Measurements from ENCODE around the gene PLEKHA4. TPM values are rescaled to one million over a fixed set of nuclear protein-coding genes. Genes with fewer than 3 reads are reported as not detected.

Gene PLEKHA4
- total RNA-seq, 1 experiment from 2014 or later, result 14.8 TPM

DNA sequence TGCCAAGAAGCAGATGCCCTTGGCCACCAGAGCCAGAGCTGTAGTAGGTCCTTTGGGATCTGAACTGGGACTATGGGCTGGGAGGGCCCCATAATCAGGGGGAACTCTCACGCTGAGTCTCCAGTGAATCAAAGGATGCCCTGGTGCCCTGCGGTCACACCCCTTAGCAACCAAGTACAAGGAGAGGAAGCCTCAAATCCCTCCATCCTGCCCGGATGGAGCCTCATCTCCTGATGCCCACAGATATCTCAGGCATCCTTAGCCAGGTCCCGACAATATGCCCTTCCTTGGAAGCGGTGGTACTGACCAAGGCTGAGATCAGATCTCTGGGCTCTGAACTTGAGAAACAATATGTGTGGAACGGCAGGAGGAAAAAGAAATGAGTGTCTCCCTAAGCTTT is 1.7 kb downstream of the PLEKHA4 start:
- DNase-seq (ENCODE audit: low spot score) (no peak), ATAC-seq (no peak)
- Mint-ChIP-seq H3K36me3 (peaks cover 3% of the 10 kb centered on the region; the same call in 1 of the 2 replicates), H3K4me3 (no peak overlapping the region), H3K9me3 (no peaks in the 10 kb centered on the region), H3K4me1 (peaks cover 22% of the 10 kb centered on the region), H3K27ac (no peak overlapping the region), H3K27me3 (ENCODE audit: low read depth) (no peaks in the 10 kb centered on the region; the same call in none of the 2 replicates)
- TF ChIP-seq ZNF263 (CRISPR knock-in tag; IDR thresholded peaks at IDR 0.05; ENCODE audit: low read depth), result no peak
- TF ChIP-seq, protein P1, sequence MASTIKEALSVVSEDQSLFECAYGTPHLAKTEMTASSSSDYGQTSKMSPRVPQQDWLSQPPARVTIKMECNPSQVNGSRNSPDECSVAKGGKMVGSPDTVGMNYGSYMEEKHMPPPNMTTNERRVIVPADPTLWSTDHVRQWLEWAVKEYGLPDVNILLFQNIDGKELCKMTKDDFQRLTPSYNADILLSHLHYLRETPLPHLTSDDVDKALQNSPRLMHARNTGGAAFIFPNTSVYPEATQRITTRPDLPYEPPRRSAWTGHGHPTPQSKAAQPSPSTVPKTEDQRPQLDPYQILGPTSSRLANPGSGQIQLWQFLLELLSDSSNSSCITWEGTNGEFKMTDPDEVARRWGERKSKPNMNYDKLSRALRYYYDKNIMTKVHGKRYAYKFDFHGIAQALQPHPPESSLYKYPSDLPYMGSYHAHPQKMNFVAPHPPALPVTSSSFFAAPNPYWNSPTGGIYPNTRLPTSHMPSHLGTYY (CRISPR knock-in tag; IDR thresholded peaks at IDR 0.05), result no peak
- no peak for TF ChIP-seq ATF1 (CRISPR knock-in tag; IDR thresholded peaks at IDR 0.05)
- no peak for TF ChIP-seq KAT7 (CRISPR knock-in tag; IDR thresholded peaks at IDR 0.05; ENCODE audit: borderline replicate concordance)
- TF ChIP-seq SMAD3 (CRISPR knock-in tag; IDR thresholded peaks at IDR 0.05; ENCODE audit: borderline replicate concordance), result no peak
- TF ChIP-seq GTF2I (CRISPR knock-in tag; conservative IDR thresholded peaks at IDR 0.05), result no peak
- TF ChIP-seq ZNF138 (CRISPR knock-in tag; conservative IDR thresholded peaks at IDR 0.05), result no peak
- TF ChIP-seq MYBL2 (CRISPR knock-in tag; IDR thresholded peaks at IDR 0.05), result no peak
- TF ChIP-seq, protein P2, sequence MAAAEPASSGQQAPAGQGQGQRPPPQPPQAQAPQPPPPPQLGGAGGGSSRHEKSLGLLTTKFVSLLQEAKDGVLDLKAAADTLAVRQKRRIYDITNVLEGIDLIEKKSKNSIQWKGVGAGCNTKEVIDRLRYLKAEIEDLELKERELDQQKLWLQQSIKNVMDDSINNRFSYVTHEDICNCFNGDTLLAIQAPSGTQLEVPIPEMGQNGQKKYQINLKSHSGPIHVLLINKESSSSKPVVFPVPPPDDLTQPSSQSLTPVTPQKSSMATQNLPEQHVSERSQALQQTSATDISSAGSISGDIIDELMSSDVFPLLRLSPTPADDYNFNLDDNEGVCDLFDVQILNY (CRISPR knock-in tag; IDR thresholded peaks at IDR 0.05), result no peak
- TF ChIP-seq ZNF121 (CRISPR knock-in tag; IDR thresholded peaks at IDR 0.05), result no peak
- no peak for TF ChIP-seq CBFB (CRISPR knock-in tag; IDR thresholded peaks at IDR 0.05; ENCODE audit: low read depth)
- TF ChIP-seq, protein P3, sequence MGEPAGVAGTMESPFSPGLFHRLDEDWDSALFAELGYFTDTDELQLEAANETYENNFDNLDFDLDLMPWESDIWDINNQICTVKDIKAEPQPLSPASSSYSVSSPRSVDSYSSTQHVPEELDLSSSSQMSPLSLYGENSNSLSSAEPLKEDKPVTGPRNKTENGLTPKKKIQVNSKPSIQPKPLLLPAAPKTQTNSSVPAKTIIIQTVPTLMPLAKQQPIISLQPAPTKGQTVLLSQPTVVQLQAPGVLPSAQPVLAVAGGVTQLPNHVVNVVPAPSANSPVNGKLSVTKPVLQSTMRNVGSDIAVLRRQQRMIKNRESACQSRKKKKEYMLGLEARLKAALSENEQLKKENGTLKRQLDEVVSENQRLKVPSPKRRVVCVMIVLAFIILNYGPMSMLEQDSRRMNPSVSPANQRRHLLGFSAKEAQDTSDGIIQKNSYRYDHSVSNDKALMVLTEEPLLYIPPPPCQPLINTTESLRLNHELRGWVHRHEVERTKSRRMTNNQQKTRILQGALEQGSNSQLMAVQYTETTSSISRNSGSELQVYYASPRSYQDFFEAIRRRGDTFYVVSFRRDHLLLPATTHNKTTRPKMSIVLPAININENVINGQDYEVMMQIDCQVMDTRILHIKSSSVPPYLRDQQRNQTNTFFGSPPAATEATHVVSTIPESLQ (CRISPR knock-in tag; IDR thresholded peaks at IDR 0.05), result no peak
- no peak for TF ChIP-seq EMX1 (CRISPR knock-in tag; IDR thresholded peaks at IDR 0.05)
- no peak for TF ChIP-seq PRRX2 (CRISPR knock-in tag; IDR thresholded peaks at IDR 0.05)
- TF ChIP-seq, protein P4, sequence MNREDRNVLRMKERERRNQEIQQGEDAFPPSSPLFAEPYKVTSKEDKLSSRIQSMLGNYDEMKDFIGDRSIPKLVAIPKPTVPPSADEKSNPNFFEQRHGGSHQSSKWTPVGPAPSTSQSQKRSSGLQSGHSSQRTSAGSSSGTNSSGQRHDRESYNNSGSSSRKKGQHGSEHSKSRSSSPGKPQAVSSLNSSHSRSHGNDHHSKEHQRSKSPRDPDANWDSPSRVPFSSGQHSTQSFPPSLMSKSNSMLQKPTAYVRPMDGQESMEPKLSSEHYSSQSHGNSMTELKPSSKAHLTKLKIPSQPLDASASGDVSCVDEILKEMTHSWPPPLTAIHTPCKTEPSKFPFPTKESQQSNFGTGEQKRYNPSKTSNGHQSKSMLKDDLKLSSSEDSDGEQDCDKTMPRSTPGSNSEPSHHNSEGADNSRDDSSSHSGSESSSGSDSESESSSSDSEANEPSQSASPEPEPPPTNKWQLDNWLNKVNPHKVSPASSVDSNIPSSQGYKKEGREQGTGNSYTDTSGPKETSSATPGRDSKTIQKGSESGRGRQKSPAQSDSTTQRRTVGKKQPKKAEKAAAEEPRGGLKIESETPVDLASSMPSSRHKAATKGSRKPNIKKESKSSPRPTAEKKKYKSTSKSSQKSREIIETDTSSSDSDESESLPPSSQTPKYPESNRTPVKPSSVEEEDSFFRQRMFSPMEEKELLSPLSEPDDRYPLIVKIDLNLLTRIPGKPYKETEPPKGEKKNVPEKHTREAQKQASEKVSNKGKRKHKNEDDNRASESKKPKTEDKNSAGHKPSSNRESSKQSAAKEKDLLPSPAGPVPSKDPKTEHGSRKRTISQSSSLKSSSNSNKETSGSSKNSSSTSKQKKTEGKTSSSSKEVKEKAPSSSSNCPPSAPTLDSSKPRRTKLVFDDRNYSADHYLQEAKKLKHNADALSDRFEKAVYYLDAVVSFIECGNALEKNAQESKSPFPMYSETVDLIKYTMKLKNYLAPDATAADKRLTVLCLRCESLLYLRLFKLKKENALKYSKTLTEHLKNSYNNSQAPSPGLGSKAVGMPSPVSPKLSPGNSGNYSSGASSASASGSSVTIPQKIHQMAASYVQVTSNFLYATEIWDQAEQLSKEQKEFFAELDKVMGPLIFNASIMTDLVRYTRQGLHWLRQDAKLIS (CRISPR knock-in tag; IDR thresholded peaks at IDR 0.05; ENCODE audit: borderline replicate concordance), result no peak
- TF ChIP-seq ZNF219 (CRISPR knock-in tag; IDR thresholded peaks at IDR 0.05; ENCODE audit: borderline replicate concordance), result no peak
- TF ChIP-seq NFE2L1 (CRISPR knock-in tag; IDR thresholded peaks at IDR 0.05), result no peak
- TF ChIP-seq JAZF1 (CRISPR knock-in tag; IDR thresholded peaks at IDR 0.05), result no peak
- CTCF ChIA-PET, result interaction anchor here (1.0 kb wide), 1 partner anchor 104 kb away, joined by 3 read pairs; no protein-coding TSS in a partner anchor
- POLR2A ChIA-PET, result no interaction called here

DNA sequence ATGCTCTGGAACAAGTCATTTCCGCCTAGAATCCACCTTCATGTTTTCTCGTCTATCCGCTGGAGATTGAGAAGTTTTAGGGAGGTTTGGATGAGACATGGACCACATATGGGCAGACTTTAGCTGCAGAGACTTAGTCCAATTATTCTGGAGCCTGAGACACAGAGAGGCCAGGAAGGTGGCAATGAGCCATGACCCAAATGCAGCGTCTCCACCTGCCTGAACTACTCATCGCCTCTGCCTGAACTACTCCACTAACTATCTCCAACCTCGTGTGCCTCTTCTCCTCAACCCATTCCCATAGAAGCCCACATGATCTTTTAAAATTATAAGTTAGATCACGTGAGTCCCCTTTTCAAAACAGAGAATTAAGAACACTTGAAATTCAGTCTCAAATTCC is 5.6 kb downstream of the PLEKHA4 start:
- no peak for ATAC-seq
- H3K36me3 Mint-ChIP-seq, result peaks cover 3% of the 10 kb centered on the region; the same call in 1 of the 2 replicates
- no peak overlapping the region for H3K4me3 Mint-ChIP-seq
- POLR2A ChIA-PET, result no interaction called here
- no peaks in the 10 kb centered on the region for H3K9me3 Mint-ChIP-seq
- peaks cover 17% of the 10 kb centered on the region for H3K4me1 Mint-ChIP-seq
- CTCF ChIA-PET, result no interaction called here
- no peaks in the 10 kb centered on the region; the same call in none of the 2 replicates for H3K27me3 Mint-ChIP-seq (ENCODE audit: low read depth)
- TF ChIP-seq, protein P5, sequence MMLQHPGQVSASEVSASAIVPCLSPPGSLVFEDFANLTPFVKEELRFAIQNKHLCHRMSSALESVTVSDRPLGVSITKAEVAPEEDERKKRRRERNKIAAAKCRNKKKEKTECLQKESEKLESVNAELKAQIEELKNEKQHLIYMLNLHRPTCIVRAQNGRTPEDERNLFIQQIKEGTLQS (CRISPR knock-in tag; conservative IDR thresholded peaks at IDR 0.05), result no peak
- no peak for DNase-seq (ENCODE audit: low spot score)
- H3K27ac Mint-ChIP-seq, result no peak overlapping the region

Measured in WTC11 (cell line).